Vagina (tissue), 2 donors: Measurements from ENCODE around the gene CHD5. TPM values are rescaled to one million over a fixed set of nuclear protein-coding genes. Genes with fewer than 3 reads are reported as not detected.

Experiments used
- DNase-seq, 2 donors: peaks; one replicate each; pipeline ENCODE4 v3.0.0-alpha.2; 2017; ENCODE audit errors: extremely low spot score in 2 of 2
- H3K27ac ChIP-seq: fragments of 200-600 bp; sonication (generic); one replicate; pipeline ENCODE4 v1.5.1; 2019
- H3K27me3 ChIP-seq: fragments of 200-600 bp; sonication (generic); one replicate; pipeline ENCODE4 v1.5.1; 2019
- H3K36me3 ChIP-seq, 2 donors: fragments of 200-600 bp; sonication (generic); one replicate each; pipeline ENCODE4 v1.5.1; 2017 to 2019
- H3K4me1 ChIP-seq: fragments of 200-600 bp; sonication (generic); one replicate; pipeline ENCODE4 v1.5.1; 2019
- H3K4me3 ChIP-seq, 2 donors: fragments of 200-600 bp; sonication (generic); 1 replicate in 1 of 2; 2 replicates in 1 of 2; pipeline ENCODE4 v1.5.1; 2016 to 2019
- H3K9me3 ChIP-seq: fragments of 200-600 bp; sonication (generic); one replicate; pipeline ENCODE4 v1.5.1; 2019
- POLR2A ChIP-seq, 2 donors: fragments of 450-650 bp; IDR thresholded peaks; one replicate each; pipeline ENCODE4 v1.6.1; 2017; ENCODE audit warnings: antibody characterized with exemption in 2 of 2, mild to moderate bottlenecking in 2 of 2, moderate library complexity in 2 of 2
- POLR2AphosphoS5 ChIP-seq, 2 donors: sonication (generic); formaldehyde crosslinking; IDR thresholded peaks; one replicate each; pipeline ENCODE4 v1.9.0; 2017; ENCODE audit warnings: antibody characterized with exemption in 2 of 2, mild to moderate bottlenecking in 2 of 2, low read depth in 1 of 2; ENCODE audit not compliant: insufficient read depth in 1 of 2
- intact Hi-C: fragments of 100-400 bp; cut with DNase I; formaldehyde crosslinking; loops from one replicate; pipeline ENCODE4 v1.15.1; 2023
- total RNA-seq: library from RNA; depleted of rRNA; stranded (reverse); fragments of >200 nt; gene quantifications from one replicate; pipeline ENCODE4 v1.2.3, GENCODE V29; 2016
- TF ChIP-seq, protein P1 (sequence below), 3 experiments: fragments of 450-650 bp in 2 of 3; fragments of 200-600 bp in 1 of 3; sonication (generic) in 1 of 3; IDR thresholded peaks; one replicate each; pipeline ENCODE4 v1.5.1; 2017 to 2019; ENCODE audit warnings: antibody characterized with exemption in 3 of 3, mild to moderate bottlenecking in 2 of 3, moderate library complexity in 2 of 3

The CHD5 gene
- total RNA-seq, 1 donor from 2014 or later, result 2.0 TPM

DNA sequence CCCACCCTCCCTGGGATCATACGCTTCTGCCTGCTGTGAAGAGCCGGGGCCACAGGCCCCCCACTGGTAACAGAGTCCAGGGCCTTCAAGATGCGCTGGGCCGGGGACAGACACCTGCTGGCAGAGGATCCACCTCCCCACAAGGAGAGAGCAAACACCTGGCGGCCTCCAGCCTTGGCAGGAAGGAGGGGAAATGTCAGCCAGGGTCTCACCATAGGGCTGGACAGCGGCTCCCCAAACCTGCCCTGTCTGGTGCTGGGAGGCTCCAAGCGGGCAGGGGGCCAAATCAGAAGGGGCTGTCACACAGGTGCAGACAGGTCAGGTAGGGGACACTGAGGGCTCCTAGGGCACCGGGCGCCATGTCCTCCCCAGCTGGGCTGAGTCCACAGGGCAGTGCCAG, 75.5 kb downstream of the CHD5 start:
- no peak overlapping the region for H3K27ac ChIP-seq
- no peaks in the 10 kb centered on the region for H3K9me3 ChIP-seq
- DNase-seq, result no peak
- no peak overlapping the region for H3K4me3 ChIP-seq
- H3K4me1 ChIP-seq, result peaks cover under 1% of the 10 kb centered on the region
- H3K36me3 ChIP-seq, result no peaks in the 10 kb centered on the region
- intact Hi-C loops, result no loop called here
- TF ChIP-seq POLR2A (IDR thresholded peaks at IDR 0.05), result no peak
- TF ChIP-seq POLR2AphosphoS5 (IDR thresholded peaks at IDR 0.05; ENCODE audit: insufficient read depth in 1 of 2, low read depth in 1 of 2), result no peak
- TF ChIP-seq, protein P1, sequence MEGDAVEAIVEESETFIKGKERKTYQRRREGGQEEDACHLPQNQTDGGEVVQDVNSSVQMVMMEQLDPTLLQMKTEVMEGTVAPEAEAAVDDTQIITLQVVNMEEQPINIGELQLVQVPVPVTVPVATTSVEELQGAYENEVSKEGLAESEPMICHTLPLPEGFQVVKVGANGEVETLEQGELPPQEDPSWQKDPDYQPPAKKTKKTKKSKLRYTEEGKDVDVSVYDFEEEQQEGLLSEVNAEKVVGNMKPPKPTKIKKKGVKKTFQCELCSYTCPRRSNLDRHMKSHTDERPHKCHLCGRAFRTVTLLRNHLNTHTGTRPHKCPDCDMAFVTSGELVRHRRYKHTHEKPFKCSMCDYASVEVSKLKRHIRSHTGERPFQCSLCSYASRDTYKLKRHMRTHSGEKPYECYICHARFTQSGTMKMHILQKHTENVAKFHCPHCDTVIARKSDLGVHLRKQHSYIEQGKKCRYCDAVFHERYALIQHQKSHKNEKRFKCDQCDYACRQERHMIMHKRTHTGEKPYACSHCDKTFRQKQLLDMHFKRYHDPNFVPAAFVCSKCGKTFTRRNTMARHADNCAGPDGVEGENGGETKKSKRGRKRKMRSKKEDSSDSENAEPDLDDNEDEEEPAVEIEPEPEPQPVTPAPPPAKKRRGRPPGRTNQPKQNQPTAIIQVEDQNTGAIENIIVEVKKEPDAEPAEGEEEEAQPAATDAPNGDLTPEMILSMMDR (IDR thresholded peaks at IDR 0.05), result no peak
- no peaks in the 10 kb centered on the region for H3K27me3 ChIP-seq

DNA sequence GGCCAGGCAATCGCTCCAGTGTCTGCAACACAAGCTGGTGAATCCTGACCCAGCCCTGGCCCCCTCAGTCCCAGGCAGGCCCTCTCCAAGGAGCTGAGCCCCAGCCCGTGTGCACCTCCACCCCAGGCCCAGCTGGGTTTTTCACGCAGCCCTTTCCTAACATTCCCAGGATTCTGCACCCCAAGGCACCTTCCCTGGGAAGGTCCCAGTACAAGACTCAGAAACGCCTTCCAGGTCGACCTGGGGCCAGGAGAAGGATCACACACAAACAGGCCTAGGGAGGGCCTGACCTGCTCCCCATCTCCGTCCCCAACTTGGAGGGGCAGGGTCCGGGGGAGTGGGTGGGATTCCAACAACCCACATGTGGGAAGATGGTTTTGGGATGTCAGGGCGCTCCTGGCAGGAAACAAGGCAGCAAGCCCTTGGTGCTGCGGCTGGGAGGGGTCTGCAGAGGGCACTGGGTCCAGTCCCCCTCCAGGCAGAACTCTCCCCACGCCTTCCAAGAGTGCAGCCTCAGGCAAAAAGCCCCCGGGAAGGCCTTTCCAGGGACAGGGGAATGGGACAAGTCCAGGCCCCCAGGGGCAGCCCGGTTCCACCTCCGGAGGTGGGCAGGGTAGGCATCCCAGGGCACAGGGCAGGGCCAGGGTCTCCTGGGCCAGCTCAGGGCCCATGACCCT, 76.1 kb downstream of the CHD5 start:
- Histone ChIP-seq H3K36me3 (no peaks in the 10 kb centered on the region), H3K27ac (no peak overlapping the region), H3K4me3 (no peak overlapping the region), H3K4me1 (peaks cover 7% of the 10 kb centered on the region), H3K9me3 (no peaks in the 10 kb centered on the region), H3K27me3 (no peaks in the 10 kb centered on the region)
- TF ChIP-seq POLR2A (IDR thresholded peaks at IDR 0.05) (no peak), POLR2AphosphoS5 (IDR thresholded peaks at IDR 0.05; ENCODE audit: insufficient read depth in 1 of 2, low read depth in 1 of 2) (no peak)
- TF ChIP-seq, protein P1 (IDR thresholded peaks at IDR 0.05), result no peak
- DNase-seq, result no peak
- intact Hi-C loops, result no loop called here

DNA sequence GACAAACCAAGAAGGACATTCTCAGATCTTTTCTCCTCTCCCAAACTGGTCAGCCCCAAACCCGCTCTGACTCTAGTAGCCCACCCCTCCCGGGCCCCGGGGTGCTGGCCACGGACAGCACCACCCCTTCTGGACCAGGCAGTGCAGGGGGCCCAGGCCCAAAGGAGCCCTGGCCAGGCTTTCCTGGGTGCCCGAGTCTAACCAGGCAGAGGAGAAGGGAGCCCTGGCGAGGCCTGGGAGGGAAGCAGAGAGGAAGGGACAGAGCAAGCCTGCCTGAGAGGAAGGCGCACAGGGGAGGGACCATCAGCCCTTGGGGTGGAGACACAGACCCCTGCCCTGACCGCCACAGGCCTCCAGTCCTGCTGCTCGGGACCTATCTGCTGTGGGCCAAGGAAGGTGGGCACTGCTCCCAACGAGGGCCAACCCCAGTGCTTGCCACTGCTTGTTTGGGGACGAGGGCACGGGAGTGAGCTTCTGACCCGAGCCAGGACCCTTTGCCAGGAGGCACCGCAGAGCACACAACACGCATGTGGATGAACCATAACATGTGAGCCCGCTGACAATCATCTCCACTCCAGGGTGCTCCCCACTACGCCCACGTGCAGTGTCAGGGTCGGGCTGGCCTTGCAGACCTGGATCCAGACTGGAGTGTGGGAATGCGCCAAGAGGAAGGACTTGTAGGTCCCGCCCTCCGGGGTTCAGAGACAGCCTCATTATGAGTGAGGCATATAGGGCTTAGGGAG, 76.8 kb downstream of the CHD5 start:
- peaks cover 11% of the 10 kb centered on the region for H3K4me1 ChIP-seq
- no peaks in the 10 kb centered on the region for H3K9me3 ChIP-seq
- no peak overlapping the region for H3K4me3 ChIP-seq
- H3K27ac ChIP-seq, result no peak overlapping the region
- no peaks in the 10 kb centered on the region for H3K36me3 ChIP-seq
- no peaks in the 10 kb centered on the region for H3K27me3 ChIP-seq
- no peak for DNase-seq
- TF ChIP-seq POLR2A (IDR thresholded peaks at IDR 0.05) (no peak), POLR2AphosphoS5 (IDR thresholded peaks at IDR 0.05; ENCODE audit: insufficient read depth in 1 of 2, low read depth in 1 of 2) (no peak)
- TF ChIP-seq, protein P1 (IDR thresholded peaks at IDR 0.05), result no peak
- intact Hi-C loops, result no loop called here

DNA sequence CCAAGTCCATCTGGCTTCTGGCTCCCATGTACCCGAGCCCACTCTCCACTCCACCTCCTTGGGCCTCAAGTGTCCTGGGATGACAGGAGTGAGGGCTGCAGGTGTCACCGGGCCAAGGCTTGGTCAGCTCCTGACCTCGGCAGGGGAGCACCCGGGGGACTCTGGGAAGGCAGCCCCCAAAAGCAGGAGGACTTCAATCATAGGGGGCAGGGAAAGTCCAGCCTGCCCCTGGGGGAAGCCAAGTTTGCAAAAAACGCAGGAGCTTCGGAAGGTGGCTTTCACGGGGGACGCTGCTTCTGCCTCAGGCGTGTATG, 77.6 kb downstream of the CHD5 start:
- no peak overlapping the region for H3K27ac ChIP-seq
- no peaks in the 10 kb centered on the region for H3K36me3 ChIP-seq
- TF ChIP-seq POLR2AphosphoS5 (IDR thresholded peaks at IDR 0.05; ENCODE audit: insufficient read depth in 1 of 2, low read depth in 1 of 2) (no peak), POLR2A (IDR thresholded peaks at IDR 0.05) (no peak)
- TF ChIP-seq, protein P1 (IDR thresholded peaks at IDR 0.05), result no peak
- intact Hi-C loops, result no loop called here
- no peaks in the 10 kb centered on the region for H3K27me3 ChIP-seq
- DNase-seq, result no peak
- peaks cover 16% of the 10 kb centered on the region for H3K4me1 ChIP-seq
- no peaks in the 10 kb centered on the region for H3K9me3 ChIP-seq
- H3K4me3 ChIP-seq, result no peak overlapping the region
